OCI-LY7 (cell line): ENCODE results near the gene CALN1. TPM values are rescaled to one million over a fixed set of nuclear protein-coding genes. Genes with fewer than 3 reads are reported as not detected.

Source experiments
- BruUV-seq: library from RNA; stranded (reverse); fragments of 400-500 nt; replicated peaks from 2 replicates; lab custom pipeline; 2021; lab: Mats Ljungman, UMichigan
- CTCF ChIA-PET: fragments of 300-600 bp; sonication (Branson Sonifier 250); formaldehyde crosslinking; loops from one replicate; lab custom pipeline; 2022; ENCODE audit warnings: antibody characterized with exemption; ENCODE audit not compliant: unreplicated experiment; lab: Charles Lee
- POLR2A ChIA-PET: fragments of 300-600 bp; sonication (Branson Sonifier 250); formaldehyde crosslinking; loops from one replicate; lab custom pipeline; 2022; ENCODE audit warnings: antibody characterized with exemption; lab: Charles Lee
- DNase-seq: peaks from one replicate; pipeline ENCODE4 v3.0.0-alpha.2; 2015; ENCODE audit warnings: low spot score
- H2AFZ ChIP-seq: fragments of 200-600 bp; sonication (generic), shearing (Covaris generic); 2 replicates; pipeline ENCODE4 v1.6.1; 2014; ENCODE audit warnings: mild to moderate bottlenecking, antibody characterized with exemption, low read length, moderate library complexity
- H3K27ac ChIP-seq: fragments of 200-600 bp; sonication (generic); 2 replicates; pipeline ENCODE4 v1.5.1; 2014; ENCODE audit warnings: mixed run types, low read depth, mild to moderate bottlenecking, moderate library complexity, low read length, inconsistent platforms; ENCODE audit not compliant: poor library complexity, severe bottlenecking
- H3K36me3 ChIP-seq: fragments of 200-600 bp; sonication (generic); 2 replicates; pipeline ENCODE4 v1.6.1; 2014; ENCODE audit warnings: mild to moderate bottlenecking, antibody characterized with exemption, low read length, moderate library complexity, mixed read lengths; ENCODE audit not compliant: insufficient read depth
- H3K4me1 ChIP-seq: fragments of 200-600 bp; sonication (generic); 2 replicates; pipeline ENCODE4 v1.5.1; 2014; ENCODE audit warnings: mild to moderate bottlenecking, low read length; ENCODE audit not compliant: insufficient read depth, poor library complexity, severe bottlenecking
- H3K4me2 ChIP-seq: fragments of 200-600 bp; sonication (generic); 2 replicates; pipeline ENCODE4 v1.6.1; 2014; ENCODE audit warnings: mild to moderate bottlenecking, low read length
- H3K4me3 ChIP-seq: fragments of 200-600 bp; sonication (generic); 2 replicates; pipeline ENCODE4 v1.5.1; 2014; ENCODE audit warnings: mild to moderate bottlenecking, low read depth, low read length; ENCODE audit not compliant: poor library complexity, severe bottlenecking
- H3K79me2 ChIP-seq: fragments of 200-600 bp; sonication (generic); 2 replicates; pipeline ENCODE4 v1.6.1; 2016; ENCODE audit warnings: low read depth, mild to moderate bottlenecking, low read length, moderate library complexity, mixed read lengths; ENCODE audit not compliant: insufficient read depth
- H3K9me2 ChIP-seq: fragments of 200-600 bp; sonication (generic); 2 replicates; pipeline ENCODE4 v1.6.1; 2016; ENCODE audit warnings: mild to moderate bottlenecking, low read length, mixed read lengths; ENCODE audit not compliant: insufficient read depth
- H3K9me3 ChIP-seq: fragments of 200-600 bp; sonication (generic); 2 replicates; pipeline ENCODE4 v1.6.1; 2014; ENCODE audit warnings: mild to moderate bottlenecking, mixed run types, low read length, mixed read lengths
- H4K20me1 ChIP-seq: fragments of 200-600 bp; sonication (generic); 2 replicates; pipeline ENCODE4 v1.6.1; 2014; ENCODE audit warnings: mild to moderate bottlenecking, antibody characterized with exemption, low read length, moderate library complexity, mixed read lengths; ENCODE audit not compliant: insufficient read depth
- EZH2phosphoT487 ChIP-seq: fragments of 200-600 bp; sonication (generic); IDR thresholded peaks from 2 replicates; pipeline ENCODE4 v1.6.1; 2018; ENCODE audit warnings: low read depth, borderline replicate concordance, mild to moderate bottlenecking, mixed run types, antibody characterized with exemption, low read length, moderate library complexity, mixed read lengths
- intact Hi-C: fragments of 100-400 bp; cut with micrococcal nuclease; formaldehyde crosslinking; loops from one replicate; pipeline ENCODE4 v1.10.0; 2022; ENCODE audit not compliant: unreplicated experiment
- total RNA-seq, 2 experiments: library from RNA; depleted of rRNA in 1 of 2; stranded (reverse); fragments of >200 nt in 1 of 2; shearing (Covaris generic) in 1 of 2; gene quantifications; 2 replicates each; pipeline ENCODE4 v1.2.3, GENCODE V29; 2014 to 2022
- TF ChIP-seq, protein P1 (sequence below): fragments of 200-600 bp; sonication (generic); conservative IDR thresholded peaks from 2 replicates; pipeline ENCODE4 v1.5.1; 2014; ENCODE audit warnings: mild to moderate bottlenecking, antibody characterized with exemption, low read length, moderate library complexity, mixed read lengths

CALN1 gene
- total RNA-seq, 2 experiments from 2014 or later, result not detected

DNA sequence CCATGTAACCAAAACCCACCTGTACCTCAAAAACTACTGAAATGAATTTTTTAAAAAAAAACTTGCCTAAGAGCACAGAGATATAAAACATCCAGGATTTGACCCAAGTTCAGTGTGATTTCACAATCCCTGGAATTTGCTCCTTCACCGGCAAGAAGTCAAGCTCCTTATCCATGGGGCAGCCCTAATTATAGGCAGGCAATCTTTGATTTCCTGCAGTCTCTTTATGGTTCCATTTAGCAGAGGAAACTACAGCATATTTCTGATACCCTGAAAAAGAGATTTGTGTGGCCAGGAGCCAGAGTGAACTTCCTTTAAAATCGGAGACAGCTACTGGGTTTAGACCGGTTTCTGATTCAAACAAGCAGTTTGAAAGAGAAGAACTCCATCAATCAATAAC lies 154.1 kb downstream of the CALN1 start:
- no TSS peak for BruUV-seq
- no peak for DNase-seq
- H4K20me1 ChIP-seq, result no peaks in the 10 kb centered on the region
- ChIA-PET CTCF (no interaction called here), POLR2A (no interaction called here)
- TF ChIP-seq EZH2phosphoT487, result no peak
- TF ChIP-seq, protein P1, sequence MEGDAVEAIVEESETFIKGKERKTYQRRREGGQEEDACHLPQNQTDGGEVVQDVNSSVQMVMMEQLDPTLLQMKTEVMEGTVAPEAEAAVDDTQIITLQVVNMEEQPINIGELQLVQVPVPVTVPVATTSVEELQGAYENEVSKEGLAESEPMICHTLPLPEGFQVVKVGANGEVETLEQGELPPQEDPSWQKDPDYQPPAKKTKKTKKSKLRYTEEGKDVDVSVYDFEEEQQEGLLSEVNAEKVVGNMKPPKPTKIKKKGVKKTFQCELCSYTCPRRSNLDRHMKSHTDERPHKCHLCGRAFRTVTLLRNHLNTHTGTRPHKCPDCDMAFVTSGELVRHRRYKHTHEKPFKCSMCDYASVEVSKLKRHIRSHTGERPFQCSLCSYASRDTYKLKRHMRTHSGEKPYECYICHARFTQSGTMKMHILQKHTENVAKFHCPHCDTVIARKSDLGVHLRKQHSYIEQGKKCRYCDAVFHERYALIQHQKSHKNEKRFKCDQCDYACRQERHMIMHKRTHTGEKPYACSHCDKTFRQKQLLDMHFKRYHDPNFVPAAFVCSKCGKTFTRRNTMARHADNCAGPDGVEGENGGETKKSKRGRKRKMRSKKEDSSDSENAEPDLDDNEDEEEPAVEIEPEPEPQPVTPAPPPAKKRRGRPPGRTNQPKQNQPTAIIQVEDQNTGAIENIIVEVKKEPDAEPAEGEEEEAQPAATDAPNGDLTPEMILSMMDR, result no peak
- H3K79me2 ChIP-seq, result no peaks in the 10 kb centered on the region
- H3K36me3 ChIP-seq, result no peaks in the 10 kb centered on the region
- H2AFZ ChIP-seq, result no peak overlapping the region
- H3K27ac ChIP-seq, result no peak overlapping the region
- intact Hi-C loops, result no loop called here
- H3K9me2 ChIP-seq, result no peaks in the 10 kb centered on the region
- H3K4me1 ChIP-seq, result no peaks in the 10 kb centered on the region
- H3K4me2 ChIP-seq, result no peak overlapping the region
- H3K4me3 ChIP-seq, result no peak overlapping the region
- no peaks in the 10 kb centered on the region for H3K9me3 ChIP-seq

DNA sequence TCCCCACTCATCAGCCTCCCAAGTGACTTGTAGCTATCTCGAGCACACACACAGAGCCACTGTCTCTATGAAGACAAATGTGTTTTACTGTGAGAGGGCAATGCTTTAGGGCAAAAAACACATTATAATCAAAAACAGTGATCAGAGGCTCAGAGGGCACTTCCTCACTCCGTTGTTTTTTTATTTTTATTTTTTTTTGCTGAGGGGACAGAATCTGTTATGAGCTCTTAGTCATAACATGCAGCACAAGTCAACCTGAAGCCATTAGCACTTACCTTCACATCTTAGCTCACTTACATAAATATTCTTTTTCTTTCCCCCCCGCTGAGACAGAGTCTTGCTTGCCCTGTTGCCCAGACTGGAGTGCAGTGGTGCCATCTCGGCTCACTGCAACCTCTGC lies 157.7 kb downstream of the CALN1 start:
- Histone ChIP-seq H3K36me3 (no peaks in the 10 kb centered on the region), H3K27ac (no peak overlapping the region), H3K9me3 (no peaks in the 10 kb centered on the region), H3K4me1 (no peaks in the 10 kb centered on the region), H2AFZ (no peak overlapping the region), H3K4me3 (no peak overlapping the region), H3K4me2 (no peak overlapping the region), H3K9me2 (no peaks in the 10 kb centered on the region), H4K20me1 (no peaks in the 10 kb centered on the region), H3K79me2 (no peaks in the 10 kb centered on the region)
- ChIA-PET CTCF (no interaction called here), POLR2A (interaction anchor here (0.6 kb wide), 2 partner anchors 38 to 342 kb away, joined by 3 to 8 read pairs; no protein-coding TSS in a partner anchor)
- no TSS peak for BruUV-seq
- TF ChIP-seq EZH2phosphoT487, result no peak
- TF ChIP-seq, protein P1, result no peak
- DNase-seq, result no peak
- intact Hi-C loops, result no loop called here

DNA sequence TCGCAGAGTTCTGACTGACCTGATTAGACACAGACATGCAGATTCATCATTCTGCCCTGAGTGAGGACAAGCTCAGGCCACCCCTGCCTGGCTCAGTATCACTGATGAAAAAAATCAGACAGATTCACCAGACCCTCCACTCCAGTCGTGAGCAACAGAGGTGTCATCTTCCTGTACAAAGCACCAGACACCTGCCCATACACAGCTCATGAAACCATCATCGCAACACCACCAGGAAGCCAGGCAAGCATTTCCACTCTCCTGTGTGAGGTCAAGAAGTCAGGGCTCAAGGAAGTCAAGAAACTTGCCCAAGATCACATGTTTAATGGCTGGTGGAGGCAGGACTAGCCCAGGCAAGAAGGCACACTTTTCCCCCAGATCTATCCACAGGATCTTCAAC lies 163.0 kb downstream of the CALN1 start:
- Histone ChIP-seq H4K20me1 (no peaks in the 10 kb centered on the region), H2AFZ (no peak overlapping the region), H3K4me1 (no peaks in the 10 kb centered on the region), H3K36me3 (no peaks in the 10 kb centered on the region), H3K79me2 (no peaks in the 10 kb centered on the region), H3K9me2 (no peaks in the 10 kb centered on the region), H3K4me3 (no peak overlapping the region), H3K4me2 (no peak overlapping the region), H3K27ac (no peak overlapping the region), H3K9me3 (no peaks in the 10 kb centered on the region)
- TF ChIP-seq, protein P1, result no peak
- TF ChIP-seq EZH2phosphoT487, result no peak
- intact Hi-C loops, result no loop called here
- BruUV-seq, result no TSS peak
- ChIA-PET POLR2A (no interaction called here), CTCF (no interaction called here)
- no peak for DNase-seq
